IMR-90 (cell line): ENCODE data around the gene ATP5ME. TPM values are rescaled to one million over a fixed set of nuclear protein-coding genes. Genes with fewer than 3 reads are reported as not detected.

Experiments used
- ATAC-seq: fragments of 200-7000 bp; cut with Tn5 transposase; 2 replicates; pipeline ENCODE4 v1.9.1; 2020; ENCODE audit warnings: low read depth, mild to moderate bottlenecking, moderate library complexity
- BruUV-seq: library from RNA; stranded (reverse); fragments of 400-500 nt; replicated peaks from 2 replicates; lab custom pipeline; 2021; lab: Mats Ljungman, UMichigan
- CTCF ChIA-PET: fragments of 300-600 bp; formaldehyde crosslinking; extraction: SDS; loops from one replicate; lab custom pipeline; 2021; ENCODE audit warnings: antibody characterized with exemption; lab: Yijun Ruan, JAX
- POLR2A ChIA-PET: fragments of 300-600 bp; sonication (Branson Sonifier 250); formaldehyde crosslinking; loops from one replicate; lab custom pipeline; 2022; ENCODE audit warnings: antibody characterized with exemption; ENCODE audit not compliant: unreplicated experiment; lab: Charles Lee
- DNase-seq: peaks from one replicate; pipeline ENCODE4 v3.0.0; 2013
- H2AFZ ChIP-seq: replicated peaks from 2 replicates; pipeline ENCODE3; 2013; ENCODE audit warnings: low read length, mild to moderate bottlenecking; ENCODE audit not compliant: poor library complexity
- H2AK5ac ChIP-seq: 2 replicates; pipeline ENCODE4 v1.6.1; 2013; ENCODE audit warnings: low read depth, low read length, inconsistent platforms
- H2AK9ac ChIP-seq: replicated peaks from 2 replicates; pipeline ENCODE3; 2013; ENCODE audit warnings: mild to moderate bottlenecking, low read depth, low read length, moderate library complexity; ENCODE audit not compliant: poor library complexity
- H2BK120ac ChIP-seq: 2 replicates; pipeline ENCODE4 v1.6.1; 2013; ENCODE audit warnings: low read depth, low read length, inconsistent platforms
- H2BK15ac ChIP-seq: 3 replicates; pipeline ENCODE4 v1.6.1; 2013; ENCODE audit warnings: low read depth, low read length, inconsistent platforms
- H2BK20ac ChIP-seq: 2 replicates; pipeline ENCODE4 v1.6.1; 2013; ENCODE audit warnings: low read depth, mild to moderate bottlenecking, inconsistent platforms, low read length, moderate library complexity
- H2BK5ac ChIP-seq: 2 replicates; pipeline ENCODE4 v1.6.1; 2013; ENCODE audit warnings: mild to moderate bottlenecking, low read depth, low read length, inconsistent platforms; ENCODE audit not compliant: poor library complexity, severe bottlenecking
- H3K14ac ChIP-seq: replicated peaks from 2 replicates; pipeline ENCODE4 v1.6.1; 2013; ENCODE audit warnings: low read depth, low read length, inconsistent platforms
- H3K18ac ChIP-seq: 2 replicates; pipeline ENCODE4 v1.6.1; 2013; ENCODE audit warnings: low read depth, low read length, control low read depth
- H3K23ac ChIP-seq: 2 replicates; pipeline ENCODE4 v1.6.1; 2013; ENCODE audit warnings: low read depth, low read length, inconsistent platforms
- H3K27ac ChIP-seq: 2 replicates; pipeline ENCODE4 v1.5.1; 2013; ENCODE audit warnings: mild to moderate bottlenecking, control low read depth, low read length; ENCODE audit not compliant: insufficient read depth
- H3K27me3 ChIP-seq: 2 replicates; pipeline ENCODE4 v1.6.1; 2013; ENCODE audit warnings: low read length; ENCODE audit not compliant: control insufficient read depth, insufficient read depth
- H3K36me3 ChIP-seq: 2 replicates; pipeline ENCODE4 v1.6.1; 2013; ENCODE audit warnings: low read length, mixed read lengths; ENCODE audit not compliant: control insufficient read depth, insufficient read depth
- H3K4ac ChIP-seq: 2 replicates; pipeline ENCODE4 v1.6.1; 2013; ENCODE audit warnings: low read depth, low read length, inconsistent platforms
- H3K4me1 ChIP-seq: 2 replicates; pipeline ENCODE4 v1.6.1; 2013; ENCODE audit warnings: low read length, mixed read lengths; ENCODE audit not compliant: control insufficient read depth, insufficient read depth
- H3K4me2 ChIP-seq: 2 replicates; pipeline ENCODE4 v1.6.1; 2013; ENCODE audit warnings: low read depth, mild to moderate bottlenecking, control low read depth, low read length, moderate library complexity
- H3K4me3 ChIP-seq: 2 replicates; pipeline ENCODE4 v1.5.1; 2013; ENCODE audit warnings: low read depth, mild to moderate bottlenecking, control low read depth, low read length, moderate library complexity; ENCODE audit not compliant: insufficient read depth
- H3K56ac ChIP-seq: 2 replicates; pipeline ENCODE4 v1.6.1; 2013; ENCODE audit warnings: low read length, inconsistent platforms; ENCODE audit not compliant: insufficient read depth; ENCODE audit errors: extremely low read depth
- H3K79me1 ChIP-seq, 2 experiments: 2 replicates each; pipeline ENCODE4 v1.6.1; 2013; ENCODE audit warnings: low read length in 2 of 2, inconsistent platforms in 1 of 2, low read depth in 1 of 2
- H3K9ac ChIP-seq: 2 replicates; pipeline ENCODE4 v1.6.1; 2013; ENCODE audit warnings: low read depth, low read length, control low read depth
- H3K9me1 ChIP-seq: 2 replicates; pipeline ENCODE4 v1.6.1; 2013; ENCODE audit warnings: low read length, inconsistent platforms; ENCODE audit not compliant: insufficient read depth
- H3K9me3 ChIP-seq: 2 replicates; pipeline ENCODE4 v1.6.1; 2013; ENCODE audit warnings: low read length; ENCODE audit not compliant: control insufficient read depth, insufficient read depth
- H4K20me1 ChIP-seq: 2 replicates; pipeline ENCODE4 v1.6.1; 2013; ENCODE audit warnings: low read length, inconsistent platforms; ENCODE audit not compliant: insufficient read depth
- H4K5ac ChIP-seq: 2 replicates; pipeline ENCODE4 v1.6.1; 2013; ENCODE audit warnings: mild to moderate bottlenecking, low read depth, low read length, control low read depth
- H4K8ac ChIP-seq, 2 experiments: 2 replicates each; pipeline ENCODE4 v1.6.1; 2013; ENCODE audit warnings: low read depth in 2 of 2, low read length in 2 of 2, control low read depth in 1 of 2, inconsistent platforms in 1 of 2
- H4K91ac ChIP-seq: 2 replicates; pipeline ENCODE4 v1.6.1; 2013; ENCODE audit warnings: low read depth, low read length, inconsistent platforms; ENCODE audit not compliant: insufficient read depth
- BHLHE40 ChIP-seq: fragments of 150-350 bp; IDR thresholded peaks from 2 replicates; pipeline ENCODE4 v1.6.1; 2016; ENCODE audit warnings: mild to moderate bottlenecking, low read depth, low read length
- CEBPB ChIP-seq: IDR thresholded peaks from 2 replicates; pipeline ENCODE4 v1.6.1; 2012; ENCODE audit warnings: low read depth, low read length, improper control_type of control experiment
- CHD1 ChIP-seq: IDR thresholded peaks from 2 replicates; pipeline ENCODE4 v1.6.1; 2012; ENCODE audit warnings: low read depth, low read length, improper control_type of control experiment
- CTCF ChIP-seq: conservative IDR thresholded peaks from 2 replicates; pipeline ENCODE4 v1.5.1; 2012; ENCODE audit warnings: mild to moderate bottlenecking, low read depth, low read length, improper control_type of control experiment
- ELK1 ChIP-seq: fragments of 150-350 bp; IDR thresholded peaks from 2 replicates; pipeline ENCODE4 v1.6.1; 2016; ENCODE audit warnings: low read depth, mild to moderate bottlenecking, low read length, moderate library complexity, borderline replicate concordance
- FOS ChIP-seq: fragments of 150-350 bp; IDR thresholded peaks from 2 replicates; pipeline ENCODE4 v1.6.1; 2016; ENCODE audit warnings: low read depth, low read length
- MAFK ChIP-seq: IDR thresholded peaks from 2 replicates; pipeline ENCODE4 v1.6.1; 2012; ENCODE audit warnings: low read depth, low read length, improper control_type of control experiment
- MAZ ChIP-seq: IDR thresholded peaks from 2 replicates; pipeline ENCODE4 v1.6.1; 2012; ENCODE audit warnings: low read depth, mild to moderate bottlenecking, low read length, improper control_type of control experiment, moderate library complexity, borderline replicate concordance
- MXI1 ChIP-seq: IDR thresholded peaks from 2 replicates; pipeline ENCODE4 v1.6.1; 2012; ENCODE audit warnings: low read depth, mild to moderate bottlenecking, low read length, moderate library complexity, borderline replicate concordance
- NFE2L2 ChIP-seq: fragments of 150-350 bp; IDR thresholded peaks from 2 replicates; pipeline ENCODE4 v1.6.1; 2016; ENCODE audit warnings: low read depth, mild to moderate bottlenecking, low read length
- POLR2A ChIP-seq: IDR thresholded peaks from 2 replicates; pipeline ENCODE4 v1.6.1; 2012; ENCODE audit warnings: mild to moderate bottlenecking, low read depth, low read length
- RAD21 ChIP-seq: IDR thresholded peaks from 2 replicates; pipeline ENCODE4 v1.6.1; 2012; ENCODE audit warnings: low read length, improper control_type of control experiment
- RCOR1 ChIP-seq: IDR thresholded peaks from 2 replicates; pipeline ENCODE4 v1.6.1; 2012; ENCODE audit warnings: mild to moderate bottlenecking, low read length, improper control_type of control experiment; ENCODE audit not compliant: insufficient replicate concordance
- SMC3 ChIP-seq: fragments of 150-350 bp; IDR thresholded peaks from 2 replicates; pipeline ENCODE4 v1.6.1; 2016; ENCODE audit warnings: low read depth, mild to moderate bottlenecking, antibody characterized with exemption, low read length, moderate library complexity
- USF2 ChIP-seq: fragments of 150-350 bp; IDR thresholded peaks from 2 replicates; pipeline ENCODE4 v1.6.1; 2017; ENCODE audit warnings: mild to moderate bottlenecking, antibody characterized with exemption, low read length, low read depth
- WGBS, 2 experiments: methylation state at CpG; one replicate each; pipeline versions ENCODE4 v1.1.5 to v1.1.7; 2013; ENCODE audit warnings: missing lambda C conversion rate in 2 of 2; ENCODE audit not compliant: insufficient read length in 1 of 2; ENCODE audit errors: extremely low coverage in 2 of 2; 5-methylcytosine and 5-hydroxymethylcytosine counted together
- dilution Hi-C: fragments of 300-500 bp; cut with HindIII; formaldehyde crosslinking; loops from one replicate; pipeline ENCODE4 v1.14.3; 2018; ENCODE audit warnings: low sequenced_read_pairs; ENCODE audit not compliant: unreplicated experiment
- in situ Hi-C: fragments of 300-500 bp; cut with MboI; formaldehyde crosslinking; loops from 3 replicates; pipeline ENCODE4 v1.14.3; 2019; ENCODE audit warnings: low sequenced_read_pairs, inconsistent platforms, mixed read lengths
- intact Hi-C: fragments of 100-400 bp; cut with micrococcal nuclease; formaldehyde crosslinking; loops from 2 replicates; pipeline ENCODE4 v1.10.0; 2022
- polyA plus RNA-seq, 3 experiments: library from polyadenylated mRNA; depleted of rRNA; stranded (reverse); fragments of >200 nt; gene quantifications; 2 replicates each; pipeline ENCODE4 v1.2.3, GENCODE V29; 2012; ENCODE audit warnings: low replicate concordance in 1 of 3
- total RNA-seq: library from RNA; depleted of rRNA; stranded (reverse); fragments of >200 nt; gene quantifications from 2 replicates; pipeline ENCODE4 v1.2.3, GENCODE V29; 2012

ATP5ME gene
- total and polyA plus RNA-seq, 2 of the 4 experiments (the other 2 are of a cell fraction), result 39.3 to 603 TPM

- no peak overlapping the region for H3K23ac ChIP-seq
- no peaks in the 10 kb centered on the region for H3K79me1 ChIP-seq
- H2BK5ac ChIP-seq, result no peak overlapping the region
- no peak overlapping the region for H2AK5ac ChIP-seq
- H3K4me1 ChIP-seq, result no peaks in the 10 kb centered on the region
- TF ChIP-seq RAD21 (no peak), MXI1 (no peak), CHD1 (no peak), ELK1 (no peak), CEBPB (no peak), RCOR1 (no peak), SMC3 (no peak), POLR2A (no peak), USF2 (no peak), FOS (no peak), NFE2L2 (no peak), MAFK (no peak), CTCF (no peak), BHLHE40 (no peak), MAZ (no peak)
- no peak overlapping the region for H3K4ac ChIP-seq
- H4K8ac ChIP-seq, result no peak overlapping the region
- WGBS, 2 experiments, result 62% methylated on average over 3 of the region's 20 CpGs; no CpG with 5 or more reads in 1 of the 2 experiments
- no TSS peak for BruUV-seq
- DNase-seq (no peak), ATAC-seq (no peak)
- dilution Hi-C loops (no loop called here), in situ Hi-C loops (no loop called here), intact Hi-C loops (no loop called here)
- no peak overlapping the region for H4K91ac ChIP-seq
- CTCF ChIA-PET, result no interaction called here
- H3K9ac ChIP-seq, result no peak overlapping the region
- H3K27me3 ChIP-seq, result peaks cover 4% of the 10 kb centered on the region; the same call in 1 of the 2 replicates
- no peak overlapping the region for H3K56ac ChIP-seq
- no peaks in the 10 kb centered on the region for H3K9me1 ChIP-seq
- peak overlapping the region; percentile 78 for H2AFZ ChIP-seq
- no peak overlapping the region for H3K4me3 ChIP-seq
- peaks cover 11% of the 10 kb centered on the region for H3K9me3 ChIP-seq
- no peak overlapping the region; the same call in 1 of the 2 replicates for H3K4me2 ChIP-seq
- POLR2A ChIA-PET, result no interaction called here
- no peak overlapping the region for H2AK9ac ChIP-seq
- no peak overlapping the region for H2BK15ac ChIP-seq
- H2BK120ac ChIP-seq, result no peak overlapping the region
- H4K20me1 ChIP-seq, result no peaks in the 10 kb centered on the region
- H3K36me3 ChIP-seq, result no peaks in the 10 kb centered on the region
- H3K18ac ChIP-seq, result no peak overlapping the region
- no peak overlapping the region for H4K5ac ChIP-seq
- H3K14ac ChIP-seq, result no peak overlapping the region
- no peak overlapping the region for H2BK20ac ChIP-seq
- no peak overlapping the region for H3K27ac ChIP-seq
Measured at GRCh38 chr4:663046-663437, 11.0 kb downstream of the ATP5ME start.
